Gastrocnemius medialis (tissue), 4 donors: Measurements from ENCODE around the gene RNF146.

Experiments
- POLR2A ChIP-seq, 2 donors: fragments of 450-650 bp; IDR thresholded peaks; one replicate each; pipeline ENCODE4 v1.6.1; 2017; ENCODE audit warnings: antibody characterized with exemption in 2 of 2, mild to moderate bottlenecking in 2 of 2, moderate library complexity in 2 of 2
- TF ChIP-seq, protein P1 (sequence below), 5 experiments: fragments of 450-650 bp in 3 of 5; fragments of 200-600 bp in 2 of 5; sonication (generic) in 2 of 5; IDR thresholded peaks in 4 of 5; conservative IDR thresholded peaks in 1 of 5; 1 replicate in 4 of 5; 2 replicates in 1 of 5; pipeline ENCODE4 v1.5.1; 2016 to 2019; ENCODE audit warnings: antibody characterized with exemption in 5 of 5, mild to moderate bottlenecking in 3 of 5, moderate library complexity in 3 of 5

DNA sequence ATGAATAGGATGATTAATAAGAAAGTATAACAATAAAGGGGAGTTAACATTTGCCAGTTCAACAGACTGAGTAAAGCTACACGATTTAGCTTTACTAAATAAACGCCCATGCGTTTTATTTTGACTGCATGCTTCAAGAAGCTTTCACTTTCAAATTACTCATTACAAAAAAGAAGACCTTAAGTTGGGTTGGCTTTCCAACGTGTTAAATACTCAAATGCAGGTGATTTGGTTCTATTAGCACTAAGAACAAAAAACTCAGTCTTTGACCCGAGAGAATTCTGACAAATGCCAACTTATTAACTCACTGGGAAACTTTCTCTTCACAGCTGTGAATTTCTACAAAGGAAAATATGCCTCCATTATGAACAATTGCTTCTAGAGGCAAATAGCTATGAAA lies 24.8 kb downstream of the RNF146 start:
- TF ChIP-seq, protein P1, sequence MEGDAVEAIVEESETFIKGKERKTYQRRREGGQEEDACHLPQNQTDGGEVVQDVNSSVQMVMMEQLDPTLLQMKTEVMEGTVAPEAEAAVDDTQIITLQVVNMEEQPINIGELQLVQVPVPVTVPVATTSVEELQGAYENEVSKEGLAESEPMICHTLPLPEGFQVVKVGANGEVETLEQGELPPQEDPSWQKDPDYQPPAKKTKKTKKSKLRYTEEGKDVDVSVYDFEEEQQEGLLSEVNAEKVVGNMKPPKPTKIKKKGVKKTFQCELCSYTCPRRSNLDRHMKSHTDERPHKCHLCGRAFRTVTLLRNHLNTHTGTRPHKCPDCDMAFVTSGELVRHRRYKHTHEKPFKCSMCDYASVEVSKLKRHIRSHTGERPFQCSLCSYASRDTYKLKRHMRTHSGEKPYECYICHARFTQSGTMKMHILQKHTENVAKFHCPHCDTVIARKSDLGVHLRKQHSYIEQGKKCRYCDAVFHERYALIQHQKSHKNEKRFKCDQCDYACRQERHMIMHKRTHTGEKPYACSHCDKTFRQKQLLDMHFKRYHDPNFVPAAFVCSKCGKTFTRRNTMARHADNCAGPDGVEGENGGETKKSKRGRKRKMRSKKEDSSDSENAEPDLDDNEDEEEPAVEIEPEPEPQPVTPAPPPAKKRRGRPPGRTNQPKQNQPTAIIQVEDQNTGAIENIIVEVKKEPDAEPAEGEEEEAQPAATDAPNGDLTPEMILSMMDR (IDR thresholded peaks at IDR 0.05 in 4 of 5, conservative IDR thresholded peaks at IDR 0.05 in 1 of 5): no peak
- no peak for TF ChIP-seq POLR2A (IDR thresholded peaks at IDR 0.05)
